ENCODE data around the gene CAMK2G.

DNA sequence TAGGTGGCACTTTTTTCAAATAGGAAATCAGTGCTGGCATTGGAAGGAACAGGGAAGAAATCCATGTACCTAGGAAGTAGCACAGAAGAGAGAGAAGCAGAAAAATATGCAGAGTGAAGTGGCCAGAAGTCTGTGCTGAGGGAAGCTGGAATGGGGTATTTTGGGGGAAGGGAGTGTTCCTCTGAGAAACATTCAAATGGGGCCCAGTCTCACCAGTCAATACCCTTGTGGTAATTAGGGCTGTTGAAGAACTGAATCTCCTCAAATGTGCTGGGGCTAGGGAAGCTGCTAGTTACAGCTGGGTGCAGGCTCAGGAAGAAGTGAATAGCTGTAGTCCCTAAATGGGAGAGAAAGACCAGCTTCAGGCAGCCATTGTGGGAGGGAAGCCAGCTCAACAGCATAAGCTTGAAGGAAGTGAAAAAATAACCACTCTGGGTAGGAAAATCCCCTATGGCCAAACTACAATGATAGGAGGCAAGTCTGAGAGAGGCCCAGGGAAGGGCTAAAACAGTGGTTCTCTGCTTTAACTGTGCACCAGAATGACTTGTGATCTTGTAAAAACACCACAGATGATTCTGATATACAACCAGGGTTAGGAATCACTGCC lies 70.6 kb downstream of the CAMK2G start:
- TF ChIP-seq, protein P1, sequence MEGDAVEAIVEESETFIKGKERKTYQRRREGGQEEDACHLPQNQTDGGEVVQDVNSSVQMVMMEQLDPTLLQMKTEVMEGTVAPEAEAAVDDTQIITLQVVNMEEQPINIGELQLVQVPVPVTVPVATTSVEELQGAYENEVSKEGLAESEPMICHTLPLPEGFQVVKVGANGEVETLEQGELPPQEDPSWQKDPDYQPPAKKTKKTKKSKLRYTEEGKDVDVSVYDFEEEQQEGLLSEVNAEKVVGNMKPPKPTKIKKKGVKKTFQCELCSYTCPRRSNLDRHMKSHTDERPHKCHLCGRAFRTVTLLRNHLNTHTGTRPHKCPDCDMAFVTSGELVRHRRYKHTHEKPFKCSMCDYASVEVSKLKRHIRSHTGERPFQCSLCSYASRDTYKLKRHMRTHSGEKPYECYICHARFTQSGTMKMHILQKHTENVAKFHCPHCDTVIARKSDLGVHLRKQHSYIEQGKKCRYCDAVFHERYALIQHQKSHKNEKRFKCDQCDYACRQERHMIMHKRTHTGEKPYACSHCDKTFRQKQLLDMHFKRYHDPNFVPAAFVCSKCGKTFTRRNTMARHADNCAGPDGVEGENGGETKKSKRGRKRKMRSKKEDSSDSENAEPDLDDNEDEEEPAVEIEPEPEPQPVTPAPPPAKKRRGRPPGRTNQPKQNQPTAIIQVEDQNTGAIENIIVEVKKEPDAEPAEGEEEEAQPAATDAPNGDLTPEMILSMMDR (IDR thresholded peaks at IDR 0.05): no peak
- TF ChIP-seq POLR2A (IDR thresholded peaks at IDR 0.05): no peak

Data from right lobe of liver (tissue), 4 donors.